ENCODE results near the gene FSD1L. TPM values are rescaled to one million over a fixed set of nuclear protein-coding genes. Genes with fewer than 3 reads are reported as not detected.

The FSD1L gene
- total and polyA plus RNA-seq, 2 experiments from 2014 or later: 5.2 to 7.1 TPM

GRCh38 chr9:105452185-105452584, 4.4 kb downstream of the FSD1L start (continued):
- TF ChIP-seq, protein P1, sequence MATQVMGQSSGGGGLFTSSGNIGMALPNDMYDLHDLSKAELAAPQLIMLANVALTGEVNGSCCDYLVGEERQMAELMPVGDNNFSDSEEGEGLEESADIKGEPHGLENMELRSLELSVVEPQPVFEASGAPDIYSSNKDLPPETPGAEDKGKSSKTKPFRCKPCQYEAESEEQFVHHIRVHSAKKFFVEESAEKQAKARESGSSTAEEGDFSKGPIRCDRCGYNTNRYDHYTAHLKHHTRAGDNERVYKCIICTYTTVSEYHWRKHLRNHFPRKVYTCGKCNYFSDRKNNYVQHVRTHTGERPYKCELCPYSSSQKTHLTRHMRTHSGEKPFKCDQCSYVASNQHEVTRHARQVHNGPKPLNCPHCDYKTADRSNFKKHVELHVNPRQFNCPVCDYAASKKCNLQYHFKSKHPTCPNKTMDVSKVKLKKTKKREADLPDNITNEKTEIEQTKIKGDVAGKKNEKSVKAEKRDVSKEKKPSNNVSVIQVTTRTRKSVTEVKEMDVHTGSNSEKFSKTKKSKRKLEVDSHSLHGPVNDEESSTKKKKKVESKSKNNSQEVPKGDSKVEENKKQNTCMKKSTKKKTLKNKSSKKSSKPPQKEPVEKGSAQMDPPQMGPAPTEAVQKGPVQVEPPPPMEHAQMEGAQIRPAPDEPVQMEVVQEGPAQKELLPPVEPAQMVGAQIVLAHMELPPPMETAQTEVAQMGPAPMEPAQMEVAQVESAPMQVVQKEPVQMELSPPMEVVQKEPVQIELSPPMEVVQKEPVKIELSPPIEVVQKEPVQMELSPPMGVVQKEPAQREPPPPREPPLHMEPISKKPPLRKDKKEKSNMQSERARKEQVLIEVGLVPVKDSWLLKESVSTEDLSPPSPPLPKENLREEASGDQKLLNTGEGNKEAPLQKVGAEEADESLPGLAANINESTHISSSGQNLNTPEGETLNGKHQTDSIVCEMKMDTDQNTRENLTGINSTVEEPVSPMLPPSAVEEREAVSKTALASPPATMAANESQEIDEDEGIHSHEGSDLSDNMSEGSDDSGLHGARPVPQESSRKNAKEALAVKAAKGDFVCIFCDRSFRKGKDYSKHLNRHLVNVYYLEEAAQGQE (IDR thresholded peaks at IDR 0.05; ENCODE audit: unreplicated experiment): no peak
- TF ChIP-seq STAT1 (IDR thresholded peaks at IDR 0.05; ENCODE audit: unreplicated experiment) (no peak), ZNF331 (CRISPR knock-in tag; IDR thresholded peaks at IDR 0.05; ENCODE audit: low read depth) (no peak), CREB1 (CRISPR knock-in tag; IDR thresholded peaks at IDR 0.05; ENCODE audit: low read depth) (no peak)

- Histone ChIP-seq H3K4me1 (ENCODE audit: insufficient read depth) (no peaks in the 10 kb centered on the region), H3K4me3 (no peak overlapping the region), H3K27me3 (ENCODE audit: insufficient read depth) (no peaks in the 10 kb centered on the region), H3F3A (replicated peaks; ENCODE audit: low read depth) (no peaks in the 10 kb centered on the region), H2AFZ (no peak overlapping the region), H3K27ac (ENCODE audit: low read depth) (no peak overlapping the region), H3K36me3 (ENCODE audit: insufficient read depth) (0 out of 2 replicates have a peak, but pooled peaks cover 4% of the 10 kb centered on the region), H3K4me2 (no peak overlapping the region), H3K9me2 (ENCODE audit: insufficient read depth) (no peaks in the 10 kb centered on the region), H3K79me2 (replicated peaks; ENCODE audit: insufficient read depth) (peaks cover 90% of the 10 kb centered on the region), H4K20me1 (replicated peaks; ENCODE audit: insufficient read depth) (peaks cover 4% of the 10 kb centered on the region; the same call in 1 of the 2 replicates)
- no peak overlapping the region for H3K4me3 Mint-ChIP-seq
- peaks cover 25% of the 10 kb centered on the region for H3K36me3 Mint-ChIP-seq (ENCODE audit: low read depth)
- no peak overlapping the region for H3K27ac Mint-ChIP-seq
- peaks cover 21% of the 10 kb centered on the region for H3K9me3 Mint-ChIP-seq
- DNase-seq (ENCODE audit: low spot score): no peak
- ATAC-seq: no peak
- H3K27me3 Mint-ChIP-seq (ENCODE audit: insufficient read depth, low read depth, poor library complexity): no peaks in the 10 kb centered on the region
- peaks cover 8% of the 10 kb centered on the region; the same call in 2 of the 3 replicates for H3K4me1 Mint-ChIP-seq
- TF ChIP-seq EZH2phosphoT487 (IDR thresholded peaks at IDR 0.05; ENCODE audit: unreplicated experiment): no peak
- TF ChIP-seq, protein P2, sequence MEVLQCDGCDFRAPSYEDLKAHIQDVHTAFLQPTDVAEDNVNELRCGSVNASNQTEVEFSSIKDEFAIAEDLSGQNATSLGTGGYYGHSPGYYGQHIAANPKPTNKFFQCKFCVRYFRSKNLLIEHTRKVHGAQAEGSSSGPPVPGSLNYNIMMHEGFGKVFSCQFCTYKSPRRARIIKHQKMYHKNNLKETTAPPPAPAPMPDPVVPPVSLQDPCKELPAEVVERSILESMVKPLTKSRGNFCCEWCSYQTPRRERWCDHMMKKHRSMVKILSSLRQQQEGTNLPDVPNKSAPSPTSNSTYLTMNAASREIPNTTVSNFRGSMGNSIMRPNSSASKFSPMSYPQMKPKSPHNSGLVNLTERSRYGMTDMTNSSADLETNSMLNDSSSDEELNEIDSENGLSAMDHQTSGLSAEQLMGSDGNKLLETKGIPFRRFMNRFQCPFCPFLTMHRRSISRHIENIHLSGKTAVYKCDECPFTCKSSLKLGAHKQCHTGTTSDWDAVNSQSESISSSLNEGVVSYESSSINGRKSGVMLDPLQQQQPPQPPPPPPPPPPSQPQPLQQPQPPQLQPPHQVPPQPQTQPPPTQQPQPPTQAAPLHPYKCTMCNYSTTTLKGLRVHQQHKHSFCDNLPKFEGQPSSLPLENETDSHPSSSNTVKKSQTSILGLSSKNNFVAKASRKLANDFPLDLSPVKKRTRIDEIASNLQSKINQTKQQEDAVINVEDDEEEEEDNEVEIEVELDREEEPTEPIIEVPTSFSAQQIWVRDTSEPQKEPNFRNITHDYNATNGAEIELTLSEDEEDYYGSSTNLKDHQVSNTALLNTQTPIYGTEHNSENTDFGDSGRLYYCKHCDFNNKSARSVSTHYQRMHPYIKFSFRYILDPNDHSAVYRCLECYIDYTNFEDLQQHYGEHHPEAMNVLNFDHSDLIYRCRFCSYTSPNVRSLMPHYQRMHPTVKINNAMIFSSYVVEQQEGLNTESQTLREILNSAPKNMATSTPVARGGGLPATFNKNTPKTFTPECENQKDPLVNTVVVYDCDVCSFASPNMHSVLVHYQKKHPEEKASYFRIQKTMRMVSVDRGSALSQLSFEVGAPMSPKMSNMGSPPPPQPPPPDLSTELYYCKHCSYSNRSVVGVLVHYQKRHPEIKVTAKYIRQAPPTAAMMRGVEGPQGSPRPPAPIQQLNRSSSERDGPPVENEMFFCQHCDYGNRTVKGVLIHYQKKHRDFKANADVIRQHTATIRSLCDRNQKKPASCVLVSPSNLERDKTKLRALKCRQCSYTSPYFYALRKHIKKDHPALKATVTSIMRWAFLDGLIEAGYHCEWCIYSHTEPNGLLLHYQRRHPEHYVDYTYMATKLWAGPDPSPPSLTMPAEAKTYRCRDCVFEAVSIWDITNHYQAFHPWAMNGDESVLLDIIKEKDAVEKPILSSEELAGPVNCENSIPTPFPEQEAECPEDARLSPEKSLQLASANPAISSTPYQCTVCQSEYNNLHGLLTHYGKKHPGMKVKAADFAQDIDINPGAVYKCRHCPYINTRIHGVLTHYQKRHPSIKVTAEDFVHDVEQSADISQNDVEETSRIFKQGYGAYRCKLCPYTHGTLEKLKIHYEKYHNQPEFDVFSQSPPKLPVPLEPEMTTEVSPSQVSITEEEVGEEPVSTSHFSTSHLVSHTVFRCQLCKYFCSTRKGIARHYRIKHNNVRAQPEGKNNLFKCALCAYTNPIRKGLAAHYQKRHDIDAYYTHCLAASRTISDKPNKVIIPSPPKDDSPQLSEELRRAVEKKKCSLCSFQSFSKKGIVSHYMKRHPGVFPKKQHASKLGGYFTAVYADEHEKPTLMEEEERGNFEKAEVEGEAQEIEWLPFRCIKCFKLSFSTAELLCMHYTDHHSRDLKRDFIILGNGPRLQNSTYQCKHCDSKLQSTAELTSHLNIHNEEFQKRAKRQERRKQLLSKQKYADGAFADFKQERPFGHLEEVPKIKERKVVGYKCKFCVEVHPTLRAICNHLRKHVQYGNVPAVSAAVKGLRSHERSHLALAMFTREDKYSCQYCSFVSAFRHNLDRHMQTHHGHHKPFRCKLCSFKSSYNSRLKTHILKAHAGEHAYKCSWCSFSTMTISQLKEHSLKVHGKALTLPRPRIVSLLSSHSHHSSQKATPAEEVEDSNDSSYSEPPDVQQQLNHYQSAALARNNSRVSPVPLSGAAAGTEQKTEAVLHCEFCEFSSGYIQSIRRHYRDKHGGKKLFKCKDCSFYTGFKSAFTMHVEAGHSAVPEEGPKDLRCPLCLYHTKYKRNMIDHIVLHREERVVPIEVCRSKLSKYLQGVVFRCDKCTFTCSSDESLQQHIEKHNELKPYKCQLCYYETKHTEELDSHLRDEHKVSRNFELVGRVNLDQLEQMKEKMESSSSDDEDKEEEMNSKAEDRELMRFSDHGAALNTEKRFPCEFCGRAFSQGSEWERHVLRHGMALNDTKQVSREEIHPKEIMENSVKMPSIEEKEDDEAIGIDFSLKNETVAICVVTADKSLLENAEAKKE (CRISPR knock-in tag; IDR thresholded peaks at IDR 0.05): no peak
- TF ChIP-seq NANOG (IDR thresholded peaks at IDR 0.05; ENCODE audit: borderline replicate concordance): no peak
- no peak for TF ChIP-seq EZH2 (IDR thresholded peaks at IDR 0.05; ENCODE audit: low read depth, unreplicated experiment)
- TF ChIP-seq STAT1 (IDR thresholded peaks at IDR 0.05; ENCODE audit: unreplicated experiment): no peak
- no peak for TF ChIP-seq ETS1 (IDR thresholded peaks at IDR 0.05)
- TF ChIP-seq CTCF (conservative IDR thresholded peaks at IDR 0.05; ENCODE audit: low read depth in 2 of 2): no peak
Observed at GRCh38 chr9:105455836-105456475, 8.1 kb downstream of the FSD1L start.
